ENCODE measurements around the gene DNAJB6. TPM values are rescaled to one million over a fixed set of nuclear protein-coding genes. Genes with fewer than 3 reads are reported as not detected.

The DNAJB6 gene
- total RNA-seq: 55.2 and 68.5 TPM in 2 replicates

DNA sequence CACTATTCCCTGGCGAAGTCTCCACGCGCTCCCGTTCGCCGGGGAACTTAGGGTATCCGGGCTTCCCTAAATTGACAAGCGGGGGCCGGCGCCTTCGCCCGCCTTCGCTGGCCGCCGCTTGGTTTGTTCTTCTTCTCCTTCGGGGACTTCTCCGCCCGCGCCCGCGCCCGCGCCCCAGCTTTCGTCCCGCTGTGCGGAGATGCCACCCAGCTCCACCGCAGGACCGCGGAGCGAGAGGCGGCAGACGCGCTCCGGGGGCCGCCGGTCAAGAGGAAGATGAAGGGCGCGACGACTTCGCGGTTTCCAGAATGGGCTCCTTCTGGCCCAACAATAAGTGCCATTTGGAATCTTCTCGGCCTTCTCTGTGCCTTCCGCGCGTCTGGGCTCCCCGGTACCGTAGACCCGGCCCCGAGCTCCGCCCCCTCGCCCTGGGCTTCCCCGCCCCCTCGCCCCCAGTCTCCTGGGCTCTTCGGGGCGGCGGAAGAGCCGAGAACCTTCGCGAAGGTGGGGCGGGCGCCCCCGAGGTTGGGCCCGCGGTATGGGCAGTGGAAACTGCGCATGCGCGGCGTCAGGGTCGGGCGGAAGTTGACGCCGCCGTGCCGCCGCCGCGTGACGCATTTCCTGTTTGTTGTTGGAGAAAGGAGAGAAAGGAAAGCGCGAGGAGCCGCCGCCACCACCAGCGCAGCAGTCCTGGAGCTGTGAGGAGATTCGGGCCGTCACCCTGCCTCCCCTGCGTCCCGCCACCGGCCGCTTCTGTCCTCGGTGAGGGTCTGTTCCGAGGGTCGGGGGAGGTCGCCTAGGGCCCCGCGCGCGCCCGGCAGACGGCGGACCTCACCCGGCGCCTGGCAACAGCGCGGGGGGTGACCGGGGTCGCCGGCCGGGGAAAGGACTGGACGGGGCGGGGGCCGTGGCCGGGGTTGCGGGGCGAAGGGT is at the start of gene DNAJB6:
Gene DNAJB6, plus strand, starts transcription at position 622 of the 933 bp plus-strand sequence. CDS start 21,569 bp downstream, outside the sequence.

Other genes with a start within 250 kb of the DNAJB6 start
- 86.7 and 96.6 TPM in 2 replicates for gene UBE3C, start 198.1 kb upstream of the DNAJB6 start, total RNA-seq

Measured in smooth muscle cell of trachea (primary cell).